PFSK-1 (cell line): Measurements from ENCODE around the gene FBN1.

Experiments used
- FOXP2 ChIP-seq: optimal IDR thresholded peaks from 2 replicates; pipeline ENCODE3; 2011; ENCODE audit warnings: borderline replicate concordance, control low read depth, inconsistent platforms; ENCODE audit not compliant: insufficient read depth; ENCODE audit errors: extremely low read length, extremely low read depth
- POLR2AphosphoS5 ChIP-seq: IDR thresholded peaks from 2 replicates; pipeline ENCODE4 v1.6.1; 2012; ENCODE audit warnings: low read depth, mild to moderate bottlenecking, control low read depth, low read length, moderate library complexity
- REST ChIP-seq, 2 experiments: IDR thresholded peaks; 2 replicates each; pipeline versions ENCODE4 v1.6.1 to v1.8.0; 2011 to 2012; ENCODE audit warnings: low read depth in 2 of 2, low read length in 2 of 2, control low read depth in 1 of 2, inconsistent platforms in 1 of 2, mild to moderate bottlenecking in 1 of 2, moderate library complexity in 1 of 2; ENCODE audit not compliant: insufficient read depth in 1 of 2
- SIN3A ChIP-seq: IDR thresholded peaks from 2 replicates; pipeline ENCODE4 v1.6.1; 2012; ENCODE audit warnings: mild to moderate bottlenecking, low read length, moderate library complexity, borderline replicate concordance; ENCODE audit not compliant: insufficient read depth
- TAF1 ChIP-seq: IDR thresholded peaks from 2 replicates; pipeline ENCODE4 v1.6.1; 2012; ENCODE audit warnings: low read length, control low read depth, borderline replicate concordance; ENCODE audit not compliant: insufficient read depth

The FBN1 gene

GRCh38 chr15:48579945-48580671, 65.4 kb downstream of the FBN1 start:
- no peak for TF ChIP-seq REST (IDR thresholded peaks at IDR 0.05; ENCODE audit: insufficient read depth in 1 of 2, low read depth in 2 of 2, low read length in 2 of 2)
- TF ChIP-seq POLR2AphosphoS5, result no peak
- TF ChIP-seq TAF1, result no peak
- no peak for TF ChIP-seq SIN3A

GRCh38 chr15:48578965-48579364, 66.5 kb downstream of the FBN1 start:
- no peak for TF ChIP-seq SIN3A
- no peak for TF ChIP-seq FOXP2
- no peak for TF ChIP-seq TAF1
- TF ChIP-seq REST (IDR thresholded peaks at IDR 0.05; ENCODE audit: insufficient read depth in 1 of 2, low read depth in 2 of 2, low read length in 2 of 2), result no peak
- TF ChIP-seq POLR2AphosphoS5, result no peak

DNA sequence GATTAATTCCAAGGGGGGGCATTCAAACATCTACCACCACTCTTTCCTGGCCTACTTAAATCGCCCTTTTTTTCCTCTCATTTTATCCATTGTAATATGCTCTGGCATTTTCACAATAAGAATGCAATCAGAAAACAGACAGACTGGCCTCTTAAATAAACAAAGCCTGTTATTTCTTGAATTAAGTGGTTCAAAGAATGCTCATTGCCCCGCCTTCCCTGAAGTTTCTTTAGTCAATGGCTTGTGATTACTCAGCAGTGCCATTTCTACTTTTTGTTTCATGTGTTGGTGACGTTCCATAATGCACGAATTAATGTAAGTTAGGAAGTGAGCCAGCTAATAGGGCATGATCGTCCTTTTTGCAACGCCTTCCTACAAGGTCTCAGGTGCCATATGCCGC, 68.0 kb downstream of the FBN1 start:
- TF ChIP-seq SIN3A (0 out of 2 replicates have a peak, but pooled peaks have one; percentile 54), FOXP2 (no peak)

DNA sequence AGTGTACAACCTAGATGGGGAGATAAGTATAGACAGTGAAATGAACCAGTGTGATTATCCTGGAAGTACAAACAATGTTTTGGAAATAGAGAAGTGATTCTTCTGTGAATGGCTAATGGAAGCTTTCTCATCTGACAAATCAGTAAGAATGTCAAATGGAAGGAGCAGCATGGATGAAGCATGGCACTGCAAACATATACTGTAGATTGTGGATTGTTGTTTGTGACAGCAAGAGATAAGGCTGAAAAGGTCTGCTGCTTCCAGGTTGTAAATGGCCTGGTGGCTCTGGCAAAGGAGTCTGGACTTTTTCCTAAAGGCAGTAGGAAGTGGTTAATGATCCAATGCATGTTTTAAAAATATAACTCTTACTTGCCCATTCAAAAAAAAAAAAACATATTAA, 71.3 kb downstream of the FBN1 start:
- TF ChIP-seq FOXP2 (no peak), SIN3A (no peak), REST (IDR thresholded peaks at IDR 0.05; ENCODE audit: insufficient read depth in 1 of 2, low read depth in 2 of 2, low read length in 2 of 2) (no peak), TAF1 (no peak), POLR2AphosphoS5 (no peak)

- TF ChIP-seq TAF1 (no peak), FOXP2 (no peak), SIN3A (no peak)
Observed at GRCh38 chr15:48573780-48574179, 71.7 kb downstream of the FBN1 start.

DNA sequence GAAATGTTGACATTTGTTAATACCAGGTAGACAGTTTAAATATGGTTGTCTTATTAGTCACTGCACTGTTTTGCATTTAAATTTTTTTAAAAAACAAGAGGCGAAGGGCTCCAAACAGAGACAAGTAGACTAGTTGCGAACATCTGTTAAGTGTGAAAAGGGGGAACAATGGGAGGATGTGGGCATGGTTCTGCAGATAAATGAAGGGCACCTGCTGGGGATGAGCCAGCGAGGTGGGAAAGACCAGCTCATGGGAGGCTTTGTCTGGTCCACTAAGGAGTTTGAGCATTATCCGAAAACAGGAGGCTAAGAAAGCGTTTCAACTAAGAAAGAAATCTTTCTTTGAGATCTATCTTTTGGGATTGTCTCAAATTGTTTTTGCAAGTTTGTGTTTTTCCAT, 72.7 kb downstream of the FBN1 start:
- TF ChIP-seq REST (IDR thresholded peaks at IDR 0.05; ENCODE audit: insufficient read depth in 1 of 2, low read depth in 2 of 2, low read length in 2 of 2) (no peak), FOXP2 (no peak), POLR2AphosphoS5 (no peak), SIN3A (no peak), TAF1 (no peak)
